Epidermal melanocyte (primary cell): Measurements from ENCODE around the gene TRIM24.

ENCODE experiments used
- DNase-seq: peaks from one replicate; pipeline ENCODE4 v3.0.0; 2011; ENCODE audit warnings: low spot score; ENCODE audit not compliant: insufficient read length

TRIM24 gene

GRCh38 chr7:138575897-138576428 lies 115.9 kb downstream of the TRIM24 start:
- DNase-seq, result no peak

- no peak for DNase-seq
Measured at GRCh38 chr7:138579136-138579535, 119.1 kb downstream of the TRIM24 start.

GRCh38 chr7:138579671-138580070 lies 119.6 kb downstream of the TRIM24 start:
- no peak for DNase-seq

- DNase-seq, result no peak
Measured at GRCh38 chr7:138581065-138581464, 121.0 kb downstream of the TRIM24 start.

- no peak for DNase-seq
Measured at GRCh38 chr7:138584283-138584682, 124.2 kb downstream of the TRIM24 start.

GRCh38 chr7:138584696-138585095 lies 124.6 kb downstream of the TRIM24 start:
- DNase-seq, result no peak

- no peak for DNase-seq
Measured at GRCh38 chr7:138585283-138585993, 125.4 kb downstream of the TRIM24 start.

GRCh38 chr7:138587485-138587884 lies 127.4 kb downstream of the TRIM24 start:
- no peak for DNase-seq

- no peak for DNase-seq
Measured at GRCh38 chr7:138588986-138589385, 128.9 kb downstream of the TRIM24 start.

GRCh38 chr7:138590154-138590553 lies 130.1 kb downstream of the TRIM24 start:
- no peak for DNase-seq

GRCh38 chr7:138595454-138595853 lies 135.4 kb downstream of the TRIM24 start:
- DNase-seq, result no peak

- no peak for DNase-seq
Measured at GRCh38 chr7:138602451-138602850, 142.4 kb downstream of the TRIM24 start.

- DNase-seq, result no peak
Measured at GRCh38 chr7:138603549-138604318, 143.7 kb downstream of the TRIM24 start.

- no peak for DNase-seq
Measured at GRCh38 chr7:138606236-138606635, 146.2 kb downstream of the TRIM24 start.

- DNase-seq, result no peak
Measured at GRCh38 chr7:138607216-138608126, 147.4 kb downstream of the TRIM24 start.

- no peak for DNase-seq
Measured at GRCh38 chr7:138608275-138608674, 148.2 kb downstream of the TRIM24 start.

- DNase-seq, result no peak
Measured at GRCh38 chr7:138610671-138611170, 150.7 kb downstream of the TRIM24 start.

GRCh38 chr7:138613630-138614029 lies 153.6 kb downstream of the TRIM24 start:
- no peak for DNase-seq

- no peak for DNase-seq
Measured at GRCh38 chr7:138616085-138616484, 156.0 kb downstream of the TRIM24 start.

GRCh38 chr7:138618506-138618905 lies 158.4 kb downstream of the TRIM24 start:
- DNase-seq, result no peak

- DNase-seq, result no peak
Measured at GRCh38 chr7:138618933-138619332, 158.9 kb downstream of the TRIM24 start.
